PC-9 (cell line): ENCODE results near the gene DDR1. TPM values are rescaled to one million over a fixed set of nuclear protein-coding genes. Genes with fewer than 3 reads are reported as not detected.
"Not testable (repeated sequence)": the region's sequence is repeated elsewhere in the genome, so short reads cannot be mapped to it uniquely, and the experiment has no call there.

Source experiments
- BruUV-seq: library from RNA; stranded (reverse); fragments of 400-500 nt; replicated peaks from 2 replicates; lab custom pipeline; 2021; lab: Mats Ljungman, UMichigan
- CTCF ChIA-PET: fragments of 300-600 bp; sonication (Branson Sonifier 250); formaldehyde crosslinking; loops from one replicate; lab custom pipeline; 2022; ENCODE audit warnings: antibody characterized with exemption; lab: Charles Lee
- POLR2A ChIA-PET: fragments of 300-600 bp; sonication (Branson Sonifier 250); formaldehyde crosslinking; loops from one replicate; lab custom pipeline; 2022; ENCODE audit warnings: antibody characterized with exemption; ENCODE audit not compliant: unreplicated experiment; lab: Charles Lee
- DNase-seq, 2 experiments: peaks; one replicate each; pipeline versions ENCODE4 v3.0.0 to v3.0.0-alpha.2; 2015 to 2022; ENCODE audit warnings: mixed read lengths in 1 of 2
- H2AFZ ChIP-seq: fragments of 200-600 bp; sonication (generic); 2 replicates; pipeline ENCODE4 v1.8.1; 2017; ENCODE audit warnings: antibody characterized with exemption
- H3F3A ChIP-seq: fragments of 200-600 bp; sonication (generic); 2 replicates; pipeline ENCODE4 v1.8.1; 2017; ENCODE audit warnings: antibody characterized with exemption, mild to moderate bottlenecking, low read depth; ENCODE audit not compliant: insufficient read depth
- H3K27ac ChIP-seq: fragments of 200-600 bp; sonication (generic); 2 replicates; pipeline ENCODE4 v1.6.1; 2016; ENCODE audit warnings: mixed run types
- H3K27me3 ChIP-seq: fragments of 200-600 bp; sonication (generic); 2 replicates; pipeline ENCODE4 v1.6.1; 2016; ENCODE audit warnings: low read depth, mixed run types; ENCODE audit not compliant: insufficient read depth
- H3K36me3 ChIP-seq: fragments of 200-600 bp; sonication (generic); 2 replicates; pipeline ENCODE4 v1.6.1; 2016; ENCODE audit warnings: low read depth, mixed run types
- H3K4me1 ChIP-seq: fragments of 200-600 bp; sonication (generic); replicated peaks from 2 replicates; pipeline ENCODE4 v1.6.1; 2016; ENCODE audit warnings: mixed run types; ENCODE audit not compliant: insufficient read depth
- H3K4me2 ChIP-seq: fragments of 200-600 bp; sonication (generic); 2 replicates; pipeline ENCODE4 v1.6.1; 2017; ENCODE audit warnings: mixed run types
- H3K4me3 ChIP-seq: fragments of 200-600 bp; sonication (generic); 2 replicates; pipeline ENCODE4 v1.6.1; 2016; ENCODE audit warnings: mixed run types
- H3K79me2 ChIP-seq: fragments of 200-600 bp; sonication (generic); 2 replicates; pipeline ENCODE4 v1.6.1; 2017; ENCODE audit warnings: low read depth, mixed run types
- H3K9me2 ChIP-seq: fragments of 200-600 bp; sonication (generic); 2 replicates; pipeline ENCODE4 v1.8.1; 2017; ENCODE audit warnings: mild to moderate bottlenecking; ENCODE audit not compliant: insufficient read depth
- H3K9me3 ChIP-seq: fragments of 200-600 bp; sonication (generic); 2 replicates; pipeline ENCODE4 v1.8.1; 2016; ENCODE audit warnings: low read depth; ENCODE audit not compliant: insufficient read depth
- H4K20me1 ChIP-seq: fragments of 200-600 bp; sonication (generic); 2 replicates; pipeline ENCODE4 v1.8.1; 2017; ENCODE audit not compliant: insufficient read depth
- CTCF ChIP-seq: fragments of 200-600 bp; sonication (generic); conservative IDR thresholded peaks from 2 replicates; pipeline ENCODE4 v1.6.1; 2017; ENCODE audit warnings: mixed run types, antibody characterized with exemption, mild to moderate bottlenecking, moderate library complexity
- EZH2 ChIP-seq: fragments of 200-600 bp; sonication (generic); IDR thresholded peaks from 2 replicates; pipeline ENCODE4 v1.8.0; 2017; ENCODE audit warnings: antibody characterized with exemption, low read depth
- intact Hi-C: fragments of 100-400 bp; cut with micrococcal nuclease; formaldehyde crosslinking; loops from one replicate; pipeline ENCODE4 v1.10.0; 2022; ENCODE audit not compliant: unreplicated experiment
- total RNA-seq: library from RNA; stranded (reverse); gene quantifications from 2 replicates; pipeline ENCODE4 v1.2.3, GENCODE V29; 2021

DDR1 gene
- total RNA-seq, 1 experiment from 2014 or later = 267 TPM

DNA sequence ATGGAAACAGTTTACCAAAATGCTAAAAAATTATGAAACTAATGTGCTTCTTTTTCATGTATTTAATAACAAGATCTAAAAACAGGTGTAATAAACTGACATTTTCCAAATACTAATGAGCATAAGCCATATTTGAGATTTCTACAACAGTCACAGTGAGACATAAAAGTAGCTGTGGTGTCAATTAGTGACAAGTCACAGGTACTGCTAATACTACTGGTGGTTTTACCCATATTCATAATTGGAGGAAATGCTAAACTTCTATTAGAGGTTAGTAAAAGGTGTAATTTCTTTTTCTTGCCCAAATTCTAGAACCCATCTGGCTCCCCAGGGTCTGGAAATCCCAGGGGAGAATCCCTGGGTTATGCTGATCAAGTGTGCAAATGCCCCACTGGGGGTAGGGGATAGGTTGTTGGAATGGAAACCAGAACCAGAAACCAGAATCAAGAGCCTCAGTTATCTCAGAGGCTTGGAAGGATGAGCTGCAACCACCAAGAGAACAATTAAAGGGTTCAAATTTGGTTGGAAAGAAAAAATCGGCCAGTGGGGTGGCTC, 16.6 kb downstream of the DDR1 start:
- ChIA-PET CTCF (interaction anchor here (0.6 kb wide), 1 partner anchor 65 kb away, joined by 4 read pairs; no protein-coding TSS in a partner anchor), POLR2A (no interaction called here)
- no peak for DNase-seq

DNA sequence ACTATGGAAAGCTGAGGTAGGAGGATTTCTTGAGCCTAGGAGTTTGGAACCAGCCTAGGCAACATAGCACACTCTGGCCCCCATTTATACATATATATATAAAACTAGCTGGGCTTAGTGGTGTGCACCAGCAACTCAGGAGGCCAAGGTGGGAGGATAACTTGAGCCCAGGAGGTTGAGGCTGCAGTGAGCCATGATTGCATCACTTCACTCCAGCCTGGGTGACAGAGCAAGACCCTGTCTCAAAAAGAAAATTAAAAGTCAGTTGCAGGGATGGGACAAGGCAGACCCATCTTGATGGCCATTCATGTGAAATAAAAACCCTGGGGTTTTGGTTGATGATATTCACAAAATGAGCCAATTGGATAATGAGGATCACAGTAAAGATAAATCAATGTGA, 17.1 kb downstream of the DDR1 start:
- Histone ChIP-seq H3K27me3 (no peaks in the 10 kb centered on the region), H3K27ac (no peak overlapping the region), H3F3A (peaks cover 51% of the 10 kb centered on the region), H3K4me2 (no peak overlapping the region), H3K9me3 (no peaks in the 10 kb centered on the region), H3K4me3 (no peak overlapping the region), H3K79me2 (no peaks in the 10 kb centered on the region), H3K4me1 (no peaks in the 10 kb centered on the region), H2AFZ (no peak overlapping the region), H3K36me3 (0 out of 2 replicates have a peak, but pooled peaks cover 3% of the 10 kb centered on the region), H4K20me1 (no peaks in the 10 kb centered on the region; the same call in 1 of the 2 replicates), H3K9me2 (no peaks in the 10 kb centered on the region)
- POLR2A ChIA-PET = interaction anchor here (0.6 kb wide), 1 partner anchor 170 kb away, joined by 7 read pairs; no protein-coding TSS in a partner anchor
- no TSS peak for BruUV-seq
- CTCF ChIA-PET = no interaction called here
- intact Hi-C loops = no loop called here
- TF ChIP-seq CTCF (no peak), EZH2 (no peak)
- no peak for DNase-seq

More for the DNA sequence above, 16.6 kb downstream of the DDR1 start:
- Histone ChIP-seq H3K4me2 (no peak overlapping the region), H2AFZ (no peak overlapping the region), H3K36me3 (0 out of 2 replicates have a peak, but pooled peaks cover 6% of the 10 kb centered on the region), H3K27ac (no peak overlapping the region), H3K4me3 (no peak overlapping the region), H3K79me2 (no peaks in the 10 kb centered on the region), H3F3A (peaks cover 46% of the 10 kb centered on the region), H3K27me3 (no peaks in the 10 kb centered on the region), H3K9me3 (no peaks in the 10 kb centered on the region), H3K9me2 (no peaks in the 10 kb centered on the region), H3K4me1 (no peaks in the 10 kb centered on the region), H4K20me1 (no peaks in the 10 kb centered on the region; the same call in 1 of the 2 replicates)
- intact Hi-C loops = no loop called here
- TF ChIP-seq EZH2 (no peak), CTCF (no peak)
- no TSS peak for BruUV-seq

DNA sequence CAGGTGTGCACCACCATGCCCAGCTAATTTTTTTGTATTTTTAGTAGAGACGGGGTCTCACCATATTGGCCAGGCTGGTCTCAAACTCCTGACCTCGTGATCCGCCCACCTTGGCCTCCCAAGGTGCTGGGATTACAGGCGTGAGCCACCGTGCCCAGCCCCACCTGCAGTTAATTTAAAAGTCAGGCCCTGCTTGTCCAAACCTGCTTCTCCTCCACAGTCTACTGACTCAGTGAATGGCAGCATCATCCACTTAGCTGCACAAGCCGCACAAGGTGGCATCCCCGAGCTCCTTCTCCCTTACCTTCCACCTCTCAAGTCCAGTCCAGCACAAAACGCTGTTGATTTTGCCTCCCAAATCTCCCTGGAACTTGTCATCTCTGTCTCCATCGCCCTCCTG, 17.9 kb downstream of the DDR1 start:
- H3K27ac ChIP-seq, BruUV-seq, DNase-seq, H3K4me2 ChIP-seq, intact Hi-C loops, H3K4me3 ChIP-seq, H3K27me3 ChIP-seq, H3K9me3 ChIP-seq, H4K20me1 ChIP-seq, H3K9me2 ChIP-seq, H3K36me3 ChIP-seq, H2AFZ ChIP-seq, POLR2A ChIA-PET, H3K79me2 ChIP-seq, H3K4me1 ChIP-seq: not testable (repeated sequence)
- H3F3A ChIP-seq = peaks cover 56% of the 10 kb centered on the region
- CTCF ChIA-PET = interaction anchor here (0.6 kb wide), 1 partner anchor 306 kb away, joined by 10 read pairs; no protein-coding TSS in a partner anchor
